GM18909 (cell line): ENCODE data around the gene HTT.
A peak's percentile ranks its signal among the peaks of the same experiment; 100 is the strongest.
"Not testable (repeated sequence)": the region's sequence is repeated elsewhere in the genome, so short reads cannot be mapped to it uniquely, and the experiment has no call there.

ENCODE experiments used
- ATAC-seq: cut with Tn5 transposase; IDR thresholded peaks from one replicate; pipeline ENCODE4 v1.9.1; 2021; ENCODE audit warnings: mild to moderate bottlenecking; ENCODE audit not compliant: unreplicated experiment, poor library complexity

HTT gene

DNA sequence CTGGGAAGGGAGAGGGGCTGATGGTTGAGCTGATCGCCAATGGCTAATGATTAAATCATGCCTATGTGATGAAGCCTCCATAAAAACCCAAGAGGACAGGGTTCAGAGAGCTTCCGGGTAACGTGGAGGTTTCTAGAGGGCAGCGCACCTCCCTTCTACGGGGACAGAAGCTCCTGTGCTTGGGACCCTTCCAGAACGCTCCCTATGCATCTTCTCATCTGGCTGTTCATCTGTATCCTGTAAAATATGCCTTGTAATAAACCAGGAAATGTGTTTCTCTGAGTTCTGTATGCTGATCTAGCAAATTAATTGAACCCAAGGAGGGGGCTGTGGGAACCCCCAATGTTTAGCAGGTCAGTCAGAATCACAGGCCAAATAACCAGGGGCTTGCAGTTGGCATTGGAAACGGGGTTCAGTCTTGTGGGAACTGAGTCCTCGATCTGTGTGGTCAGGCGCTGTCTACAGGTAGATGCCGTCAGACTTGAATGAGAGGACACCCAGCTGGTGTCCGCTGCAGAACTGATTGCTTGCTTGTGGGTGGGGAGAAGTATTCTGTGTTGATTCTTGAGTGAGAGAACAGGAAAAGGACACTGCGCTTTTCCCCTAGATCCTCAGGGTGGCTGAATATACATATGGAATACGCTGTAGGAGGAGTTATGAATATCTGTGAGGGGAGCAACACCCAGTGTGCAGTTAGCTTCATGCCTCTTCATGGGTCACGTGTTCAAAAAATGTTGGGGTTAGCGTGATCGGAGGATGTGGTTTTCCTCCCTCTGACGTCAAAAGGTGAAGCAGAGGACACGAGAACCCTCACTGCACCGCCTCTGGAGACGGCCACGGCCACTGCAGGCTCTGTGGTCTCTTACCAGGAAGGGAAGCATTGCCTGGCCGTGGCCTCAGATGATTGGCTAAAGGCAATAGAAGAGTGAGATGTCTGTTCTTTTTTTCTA, 29.3 kb upstream of the HTT start:
- no peak for ATAC-seq

DNA sequence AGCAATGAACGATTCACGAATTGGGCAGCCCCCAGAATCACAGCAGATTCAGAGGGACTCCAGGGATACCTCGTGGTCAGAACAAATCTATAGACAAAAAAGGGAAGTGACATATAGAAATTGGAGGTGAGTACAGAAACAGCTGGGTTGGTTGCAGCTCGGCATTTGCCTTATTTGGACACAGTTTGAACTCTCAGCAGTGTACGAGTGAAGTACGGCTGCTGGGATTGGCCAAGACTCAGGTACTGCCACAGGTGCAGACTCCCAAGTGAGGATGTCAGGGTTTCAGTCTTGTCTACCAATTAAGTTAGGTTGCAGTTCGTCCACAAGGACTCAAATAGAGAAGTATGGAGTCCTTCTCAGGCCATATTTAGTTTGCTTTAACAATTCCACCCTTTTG, 28.3 kb upstream of the HTT start:
- no peak for ATAC-seq

DNA sequence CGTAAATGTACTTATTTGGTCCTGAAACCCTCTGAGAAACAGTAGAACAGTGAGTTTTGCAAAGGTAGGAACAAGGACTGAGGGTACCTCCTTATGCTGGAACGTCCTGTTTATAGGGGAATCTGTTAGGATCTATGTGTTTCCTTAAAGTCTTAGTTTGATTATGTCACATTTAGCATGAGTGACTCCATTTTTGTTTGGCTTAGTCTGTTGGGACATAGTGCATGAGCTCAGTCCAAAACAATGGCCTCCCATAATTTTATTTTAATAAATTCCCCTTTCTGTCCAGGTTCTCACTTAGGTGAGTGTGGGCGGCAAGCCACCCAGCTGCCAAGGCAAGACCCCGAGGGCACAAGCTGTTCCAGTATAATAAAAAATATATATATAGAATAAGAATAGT, 27.9 kb upstream of the HTT start:
- ATAC-seq, result no peak

- ATAC-seq, result peak; percentile 89
Measured at GRCh38 chr4:3047464-3048286, 26.8 kb upstream of the HTT start.

- ATAC-seq, result not testable (repeated sequence)
Measured at GRCh38 chr4:3051141-3051897, 23.2 kb upstream of the HTT start.

DNA sequence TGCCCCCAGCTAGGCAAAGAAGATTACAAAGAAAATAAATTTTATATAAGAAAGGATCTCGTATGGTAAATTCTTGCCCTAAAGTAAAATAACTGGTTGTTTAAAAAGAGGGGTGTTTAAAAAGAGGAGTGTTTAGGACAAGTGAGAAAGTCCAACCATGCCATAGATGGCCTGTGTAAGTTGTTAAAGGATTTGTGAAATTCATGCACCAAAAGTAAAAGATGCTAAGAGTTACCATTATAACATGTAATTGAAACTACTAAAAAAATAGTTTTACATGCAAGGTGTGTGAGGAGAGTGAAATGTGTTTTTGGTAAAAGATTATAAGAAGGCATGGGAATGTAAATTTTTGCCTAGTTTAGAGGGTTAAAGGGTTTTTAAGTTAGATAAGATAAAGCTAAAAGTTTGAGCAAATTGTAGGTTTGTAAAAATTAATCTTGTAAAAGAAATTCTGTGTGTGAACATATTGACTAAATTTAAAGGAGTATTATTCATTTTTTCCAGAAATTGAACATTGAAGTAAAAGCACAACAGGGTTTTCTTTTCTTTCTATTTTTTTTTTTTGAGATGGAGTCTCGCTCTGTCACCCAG, 20.2 kb upstream of the HTT start:
- ATAC-seq, result no peak

- no peak for ATAC-seq
Measured at GRCh38 chr4:3059943-3060342, 14.5 kb upstream of the HTT start.

- no peak for ATAC-seq
Measured at GRCh38 chr4:3060946-3061345, 13.5 kb upstream of the HTT start.

DNA sequence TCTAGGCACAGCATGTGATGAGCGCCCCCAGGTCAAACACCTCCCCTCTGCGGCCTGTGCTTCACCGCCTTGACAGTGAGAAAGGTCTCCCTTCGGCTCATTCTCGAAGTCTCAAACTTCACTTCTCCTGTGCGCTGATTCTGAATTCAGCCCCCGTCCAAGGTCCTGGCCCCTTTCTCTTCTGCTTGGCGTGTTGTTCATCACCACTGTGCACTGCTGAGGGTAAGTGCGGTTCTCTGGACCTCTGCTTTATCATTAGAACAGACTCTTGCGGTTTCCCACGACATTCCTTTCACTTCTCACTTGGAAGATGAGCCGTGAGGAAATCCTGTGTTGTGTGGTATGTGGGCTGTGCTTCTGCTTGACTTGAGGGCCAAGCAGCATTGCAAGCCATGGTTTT, 12.0 kb upstream of the HTT start:
- ATAC-seq, result no peak

GRCh38 chr4:3065551-3065950, 8.9 kb upstream of the HTT start:
- ATAC-seq, result no peak

GRCh38 chr4:3066836-3067400, 7.6 kb upstream of the HTT start:
- ATAC-seq, result no peak

DNA sequence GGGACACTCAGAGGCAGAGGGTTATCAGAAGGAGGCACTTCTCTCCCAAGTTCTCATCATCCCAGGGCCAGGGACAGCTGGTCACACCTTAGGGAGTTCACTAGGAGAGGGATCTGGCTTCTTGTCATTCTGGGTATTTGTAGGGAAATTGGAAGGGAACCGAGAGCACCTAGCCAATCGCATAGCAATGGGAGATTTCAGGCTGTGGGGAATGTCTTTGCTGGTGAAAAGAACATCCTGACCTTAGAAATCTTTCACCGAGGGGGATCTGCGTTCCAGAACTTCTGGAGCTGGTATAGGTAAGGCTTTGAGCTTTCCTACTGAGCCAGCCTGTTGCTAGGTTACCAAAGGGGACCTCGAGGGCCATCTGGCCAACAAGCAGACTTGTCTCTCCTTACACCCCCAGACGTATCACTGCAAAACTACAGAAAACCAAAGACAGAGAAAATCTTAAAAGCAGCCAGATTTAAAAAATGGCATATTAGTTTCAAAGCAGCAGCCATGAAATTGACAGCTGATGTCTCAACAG, 6.9 kb upstream of the HTT start:
- no peak for ATAC-seq

DNA sequence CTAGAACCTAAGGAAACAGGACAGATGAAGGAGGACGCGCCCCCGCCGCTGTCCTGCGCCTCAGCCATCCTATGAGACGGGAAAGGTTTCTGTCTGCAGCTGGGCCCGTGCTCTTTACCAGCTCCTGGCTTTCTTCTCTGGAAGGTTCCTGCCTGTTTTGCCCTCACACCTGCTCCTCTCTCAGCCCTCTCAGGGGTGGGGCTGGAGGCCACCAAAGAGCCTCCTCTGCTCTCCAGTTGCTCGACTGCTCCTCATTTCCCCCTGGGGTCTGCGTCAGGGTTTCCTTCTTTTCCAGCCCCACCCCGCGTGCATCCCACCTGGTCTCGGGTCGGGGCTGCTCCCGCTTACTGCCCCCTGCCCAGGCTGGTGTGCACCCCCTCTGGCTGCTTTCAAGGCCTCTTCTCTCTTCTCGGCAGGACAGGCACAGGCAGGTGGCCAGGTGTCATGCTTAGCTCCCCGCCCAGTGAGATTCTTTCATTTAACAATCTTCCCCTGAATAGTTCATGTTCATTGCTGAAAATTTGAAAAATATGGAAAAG, 4.8 kb upstream of the HTT start:
- no peak for ATAC-seq

DNA sequence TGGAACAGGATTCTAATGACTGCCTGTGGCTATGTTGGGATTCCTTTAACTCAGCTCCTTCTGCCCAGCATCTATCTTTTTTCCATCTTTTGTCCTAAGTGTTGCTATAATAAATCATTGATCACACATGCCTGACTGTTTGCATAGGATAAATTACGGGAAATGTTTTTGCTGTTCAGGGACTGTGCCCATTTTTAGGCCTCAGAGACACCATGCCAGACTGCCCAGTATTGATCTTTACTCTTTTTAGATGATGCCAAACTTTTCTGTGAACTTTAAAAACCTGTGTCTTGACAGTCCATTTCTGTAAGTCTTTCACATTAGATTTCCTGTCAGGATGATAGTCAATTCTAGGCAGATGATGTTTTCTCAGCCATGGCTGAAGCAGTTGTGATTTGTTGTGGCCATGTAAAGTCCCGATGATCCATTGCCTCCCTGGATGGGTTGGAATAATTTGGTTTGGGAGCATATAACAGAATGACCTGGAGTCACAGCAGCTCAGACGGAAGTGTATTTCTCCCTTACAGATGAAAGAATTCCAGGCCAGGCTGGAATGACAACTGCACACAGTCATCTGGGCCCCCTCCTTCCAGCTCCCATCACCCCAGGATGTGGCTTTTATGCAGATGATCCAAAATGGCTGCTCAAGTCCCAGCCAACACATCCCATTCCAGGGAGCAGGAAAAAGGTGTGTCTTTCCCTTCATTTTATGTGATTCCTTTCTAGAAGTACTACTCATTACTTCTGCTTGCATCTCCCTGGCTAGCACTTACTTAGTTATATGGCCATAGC, 3.6 kb upstream of the HTT start:
- no peak for ATAC-seq

DNA sequence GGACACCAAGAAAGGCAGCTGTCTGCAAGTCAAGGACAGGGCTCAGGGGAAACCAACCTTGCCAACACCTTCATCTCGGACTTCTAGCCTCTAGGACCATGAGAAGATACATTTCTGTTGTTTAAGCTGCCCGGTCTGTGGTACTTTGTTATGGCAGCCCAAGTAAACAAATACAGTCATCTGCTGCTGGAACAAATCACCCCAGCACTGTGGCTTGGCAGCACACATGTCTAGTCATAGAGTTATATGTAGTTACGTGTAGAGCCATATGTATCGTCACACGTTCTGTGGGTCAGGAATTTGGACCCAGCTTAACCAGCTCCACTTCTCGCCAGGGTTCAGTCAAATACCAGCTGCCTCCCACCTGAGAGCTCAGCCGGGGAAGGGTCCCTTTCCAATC, 2.7 kb upstream of the HTT start:
- no peak for ATAC-seq

DNA sequence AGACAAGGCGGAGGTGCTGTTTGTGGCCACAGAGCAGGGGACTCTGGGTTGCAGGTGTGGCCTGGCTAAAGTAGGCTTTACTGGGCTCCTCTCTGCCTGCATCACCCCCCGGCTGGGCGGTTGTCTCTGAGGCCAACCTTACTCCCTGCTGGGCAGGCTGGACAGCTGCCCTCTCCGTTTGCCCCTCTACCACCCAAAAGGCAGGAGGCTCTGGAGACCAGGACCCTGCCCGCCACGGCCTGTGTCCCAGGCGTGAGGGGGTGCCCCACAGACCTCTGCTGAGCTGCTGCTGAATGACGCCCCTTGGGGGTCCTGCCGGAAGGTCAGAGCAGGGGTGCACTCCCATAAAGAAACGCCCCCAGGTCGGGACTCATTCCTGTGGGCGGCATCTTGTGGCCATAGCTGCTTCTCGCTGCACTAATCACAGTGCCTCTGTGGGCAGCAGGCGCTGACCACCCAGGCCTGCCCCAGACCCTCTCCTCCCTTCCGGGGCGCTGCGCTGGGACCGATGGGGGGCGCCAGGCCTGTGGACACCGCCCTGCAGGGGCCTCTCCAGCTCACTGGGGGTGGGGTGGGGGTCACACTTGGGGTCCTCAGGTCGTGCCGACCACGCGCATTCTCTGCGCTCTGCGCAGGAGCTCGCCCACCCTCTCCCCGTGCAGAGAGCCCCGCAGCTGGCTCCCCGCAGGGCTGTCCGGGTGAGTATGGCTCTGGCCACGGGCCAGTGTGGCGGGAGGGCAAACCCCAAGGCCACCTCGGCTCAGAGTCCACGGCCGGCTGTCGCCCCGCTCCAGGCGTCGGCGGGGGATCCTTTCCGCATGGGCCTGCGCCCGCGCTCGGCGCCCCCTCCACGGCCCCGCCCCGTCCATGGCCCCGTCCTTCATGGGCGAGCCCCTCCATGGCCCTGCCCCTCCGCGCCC, 1.1 kb upstream of the HTT start:
- peak; percentile 26 for ATAC-seq

DNA sequence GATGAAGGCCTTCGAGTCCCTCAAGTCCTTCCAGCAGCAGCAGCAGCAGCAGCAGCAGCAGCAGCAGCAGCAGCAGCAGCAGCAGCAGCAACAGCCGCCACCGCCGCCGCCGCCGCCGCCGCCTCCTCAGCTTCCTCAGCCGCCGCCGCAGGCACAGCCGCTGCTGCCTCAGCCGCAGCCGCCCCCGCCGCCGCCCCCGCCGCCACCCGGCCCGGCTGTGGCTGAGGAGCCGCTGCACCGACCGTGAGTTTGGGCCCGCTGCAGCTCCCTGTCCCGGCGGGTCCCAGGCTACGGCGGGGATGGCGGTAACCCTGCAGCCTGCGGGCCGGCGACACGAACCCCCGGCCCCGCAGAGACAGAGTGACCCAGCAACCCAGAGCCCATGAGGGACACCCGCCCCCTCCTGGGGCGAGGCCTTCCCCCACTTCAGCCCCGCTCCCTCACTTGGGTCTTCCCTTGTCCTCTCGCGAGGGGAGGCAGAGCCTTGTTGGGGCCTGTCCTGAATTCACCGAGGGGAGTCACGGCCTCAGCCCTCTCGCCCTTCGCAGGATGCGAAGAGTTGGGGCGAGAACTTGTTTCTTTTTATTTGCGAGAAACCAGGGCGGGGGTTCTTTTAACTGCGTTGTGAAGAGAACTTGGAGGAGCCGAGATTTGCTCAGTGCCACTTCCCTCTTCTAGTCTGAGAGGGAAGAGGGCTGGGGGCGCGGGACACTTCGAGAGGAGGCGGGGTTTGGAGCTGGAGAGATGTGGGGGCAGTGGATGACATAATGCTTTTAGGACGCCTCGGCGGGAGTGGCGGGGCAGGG, 568 bp downstream of the HTT start:
- peak; percentile 13 for ATAC-seq
